GM21737 (cell line): ENCODE data around the gene UBQLN2.
"Not testable (repeated sequence)": the region's sequence is repeated elsewhere in the genome, so short reads cannot be mapped to it uniquely, and the experiment has no call there.

Experiments
- ATAC-seq: cut with Tn5 transposase; IDR thresholded peaks from one replicate; pipeline ENCODE4 v1.9.1; 2021; ENCODE audit warnings: mild to moderate bottlenecking, moderate library complexity; ENCODE audit not compliant: unreplicated experiment

The UBQLN2 gene

GRCh38 chrX:56563231-56564161 is at the start of gene UBQLN2:
TSS of gene UBQLN2 (plus strand) at chrX:56563627. CDS start at chrX:56563874, 247 bp downstream.
- ATAC-seq: peak; percentile 74

- ATAC-seq: no peak
Measured at GRCh38 chrX:56519642-56520041, 43.8 kb upstream of the UBQLN2 start.

- not testable (repeated sequence) for ATAC-seq
Measured at GRCh38 chrX:56529482-56530007, 33.9 kb upstream of the UBQLN2 start.

GRCh38 chrX:56530011-56530410 is 33.4 kb upstream of the UBQLN2 start:
- ATAC-seq: no peak

- ATAC-seq: no peak
Measured at GRCh38 chrX:56550667-56551066, 12.8 kb upstream of the UBQLN2 start.

- ATAC-seq: no peak
Measured at GRCh38 chrX:56554870-56555269, 8.6 kb upstream of the UBQLN2 start.

GRCh38 chrX:56557376-56557929 is 6.0 kb upstream of the UBQLN2 start:
- no peak for ATAC-seq

- ATAC-seq: peak; percentile 21
Measured at GRCh38 chrX:56564164-56564885, 898 bp downstream of the UBQLN2 start.

- ATAC-seq: no peak
Measured at GRCh38 chrX:56564921-56565840, 1.8 kb downstream of the UBQLN2 start.

- ATAC-seq: no peak
Measured at GRCh38 chrX:56569378-56570057, 6.1 kb downstream of the UBQLN2 start.

GRCh38 chrX:56572975-56573374 is 9.5 kb downstream of the UBQLN2 start:
- no peak for ATAC-seq

GRCh38 chrX:56574861-56575260 is 11.4 kb downstream of the UBQLN2 start:
- ATAC-seq: no peak

- no peak for ATAC-seq
Measured at GRCh38 chrX:56576721-56577120, 13.3 kb downstream of the UBQLN2 start.

GRCh38 chrX:56588397-56589188 is 25.2 kb downstream of the UBQLN2 start:
- ATAC-seq: no peak

- ATAC-seq: not testable (repeated sequence)
Measured at GRCh38 chrX:56591830-56592229, 28.4 kb downstream of the UBQLN2 start.

GRCh38 chrX:56600141-56600540 is 36.7 kb downstream of the UBQLN2 start:
- no peak for ATAC-seq

- no peak for ATAC-seq
Measured at GRCh38 chrX:56600987-56601386, 37.6 kb downstream of the UBQLN2 start.

GRCh38 chrX:56615282-56615681 is 51.9 kb downstream of the UBQLN2 start:
- no peak for ATAC-seq
